Fibroblast of pulmonary artery (primary cell): ENCODE data around the gene FAM53A.
"Not testable (repeated sequence)": the region's sequence is repeated elsewhere in the genome, so short reads cannot be mapped to it uniquely, and the experiment has no call there.

Source experiments
- DNase-seq: peaks from one replicate; pipeline ENCODE4 v3.0.0-alpha.2; 2010; ENCODE audit warnings: low read depth
- H3K4me3 ChIP-seq: replicated peaks from 2 replicates; pipeline ENCODE4 v1.5.1; 2011; ENCODE audit warnings: low read depth, mild to moderate bottlenecking, control low read depth, low read length, moderate library complexity
- TF ChIP-seq, protein P1 (sequence below): IDR thresholded peaks from 2 replicates; pipeline ENCODE4 v1.5.1; 2011; ENCODE audit warnings: mild to moderate bottlenecking, control low read depth, low read length, inconsistent platforms; ENCODE audit errors: missing control alignments

The FAM53A gene

DNA sequence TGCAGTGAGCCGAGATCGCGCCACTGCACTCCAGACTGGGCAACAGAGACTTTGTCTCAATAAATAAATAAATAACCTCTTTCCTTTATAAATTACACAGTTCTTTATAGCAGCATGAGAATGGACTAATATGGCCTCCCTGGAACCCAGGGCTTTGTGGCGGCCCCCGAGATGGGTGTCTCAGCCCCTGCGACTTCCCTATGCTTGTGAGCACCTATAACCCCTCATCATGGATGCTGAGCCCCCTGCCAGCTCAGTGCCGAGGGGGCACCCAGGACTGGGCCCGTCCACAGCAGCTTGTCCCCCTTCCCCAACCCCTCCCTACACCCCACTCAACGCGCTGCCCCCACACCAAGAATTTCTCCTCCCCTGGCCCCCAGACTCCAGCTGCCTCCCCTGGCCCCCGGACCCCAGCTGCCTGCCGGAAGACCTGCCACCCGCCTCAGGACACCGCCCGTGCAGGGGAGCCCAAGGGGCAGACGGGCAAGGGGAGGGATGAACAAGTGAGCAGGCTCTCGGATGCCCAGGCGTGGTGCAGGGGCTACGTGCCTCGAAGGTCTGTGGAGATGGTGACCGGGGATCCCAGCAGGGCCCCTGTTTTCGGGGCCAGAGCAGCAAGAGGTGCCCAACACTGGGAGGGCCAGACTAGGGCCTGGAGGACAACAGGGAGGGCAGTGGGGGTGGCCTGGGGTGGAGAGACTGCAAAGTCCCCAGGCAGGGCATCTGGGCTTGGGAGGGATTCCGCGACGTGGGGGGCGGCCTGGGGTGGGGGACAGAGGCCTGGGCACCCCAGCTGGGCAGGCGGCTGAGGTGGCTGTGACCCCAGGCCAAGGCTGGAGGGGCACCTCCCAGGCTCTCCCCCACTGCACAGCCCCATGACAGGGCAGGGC, 74.0 kb downstream of the FAM53A start:
- H3K4me3 ChIP-seq = no peak overlapping the region
- TF ChIP-seq, protein P1, sequence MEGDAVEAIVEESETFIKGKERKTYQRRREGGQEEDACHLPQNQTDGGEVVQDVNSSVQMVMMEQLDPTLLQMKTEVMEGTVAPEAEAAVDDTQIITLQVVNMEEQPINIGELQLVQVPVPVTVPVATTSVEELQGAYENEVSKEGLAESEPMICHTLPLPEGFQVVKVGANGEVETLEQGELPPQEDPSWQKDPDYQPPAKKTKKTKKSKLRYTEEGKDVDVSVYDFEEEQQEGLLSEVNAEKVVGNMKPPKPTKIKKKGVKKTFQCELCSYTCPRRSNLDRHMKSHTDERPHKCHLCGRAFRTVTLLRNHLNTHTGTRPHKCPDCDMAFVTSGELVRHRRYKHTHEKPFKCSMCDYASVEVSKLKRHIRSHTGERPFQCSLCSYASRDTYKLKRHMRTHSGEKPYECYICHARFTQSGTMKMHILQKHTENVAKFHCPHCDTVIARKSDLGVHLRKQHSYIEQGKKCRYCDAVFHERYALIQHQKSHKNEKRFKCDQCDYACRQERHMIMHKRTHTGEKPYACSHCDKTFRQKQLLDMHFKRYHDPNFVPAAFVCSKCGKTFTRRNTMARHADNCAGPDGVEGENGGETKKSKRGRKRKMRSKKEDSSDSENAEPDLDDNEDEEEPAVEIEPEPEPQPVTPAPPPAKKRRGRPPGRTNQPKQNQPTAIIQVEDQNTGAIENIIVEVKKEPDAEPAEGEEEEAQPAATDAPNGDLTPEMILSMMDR = no peak
- DNase-seq = no peak

DNA sequence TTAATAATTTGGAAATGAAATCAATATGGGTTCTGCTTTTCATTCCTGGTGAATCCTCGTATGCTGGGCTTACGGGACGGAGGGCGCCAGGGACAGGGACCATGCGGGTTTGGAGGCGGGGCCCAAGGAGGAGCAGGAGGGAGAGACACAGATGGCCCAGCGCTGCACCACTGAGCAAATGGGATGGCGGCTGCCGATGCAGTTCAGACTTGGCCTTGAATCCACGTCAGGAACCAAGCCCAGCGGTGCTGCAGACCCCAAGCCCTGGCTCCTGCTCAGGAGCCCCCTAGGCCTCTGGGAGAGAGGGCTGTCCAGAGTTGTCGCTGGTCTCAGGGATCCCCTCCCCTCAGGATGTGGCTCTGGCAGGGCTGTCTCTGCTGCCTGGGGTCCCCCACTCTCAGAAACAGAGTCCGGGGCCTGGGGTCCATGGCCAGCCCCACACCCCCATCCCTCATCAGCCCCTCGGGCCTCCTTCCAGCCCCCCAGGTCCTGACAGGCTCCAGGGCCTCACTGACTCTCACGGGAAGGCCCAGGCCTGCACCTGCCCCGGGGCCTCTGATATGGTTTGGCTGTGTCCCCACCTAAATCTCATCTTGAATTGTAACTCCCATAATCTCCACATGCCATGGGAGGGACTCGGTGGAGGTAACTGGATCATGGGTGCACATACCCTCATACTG, 75.2 kb downstream of the FAM53A start:
- no peak overlapping the region for H3K4me3 ChIP-seq
- TF ChIP-seq, protein P1 = no peak
- no peak for DNase-seq

DNA sequence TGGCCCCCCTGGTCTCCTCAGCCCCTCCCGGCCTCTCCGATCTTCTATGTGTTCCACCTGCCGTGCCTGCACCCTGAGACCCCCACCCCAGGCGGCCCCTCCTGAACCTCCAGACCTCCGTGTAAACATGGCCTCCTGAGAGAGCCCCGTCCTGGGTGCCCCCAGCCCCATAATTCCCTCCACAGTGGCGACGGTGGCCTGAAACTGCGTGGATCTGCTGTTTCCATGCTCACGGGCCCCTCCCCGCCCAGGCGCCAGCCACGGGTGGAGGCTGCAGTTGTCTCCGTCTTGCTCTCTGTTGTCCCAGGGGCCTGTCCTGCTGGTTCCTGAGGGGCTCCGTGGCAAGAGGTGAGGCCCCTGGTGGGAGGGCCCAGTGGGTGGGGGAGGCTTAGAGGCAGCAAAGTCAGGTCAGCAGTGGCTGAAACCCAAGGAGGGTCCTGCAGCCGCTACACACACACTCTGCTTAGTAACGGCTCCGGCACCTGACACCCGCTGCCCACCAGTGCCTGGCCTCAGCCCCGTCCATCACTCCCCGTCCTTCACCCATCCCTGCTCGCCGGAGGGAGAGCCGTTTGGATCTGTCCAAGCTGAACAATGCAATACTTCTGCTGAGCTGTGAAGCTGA, 75.8 kb downstream of the FAM53A start:
- TF ChIP-seq, protein P1 = no peak
- H3K4me3 ChIP-seq = no peak overlapping the region
- DNase-seq = no peak

DNA sequence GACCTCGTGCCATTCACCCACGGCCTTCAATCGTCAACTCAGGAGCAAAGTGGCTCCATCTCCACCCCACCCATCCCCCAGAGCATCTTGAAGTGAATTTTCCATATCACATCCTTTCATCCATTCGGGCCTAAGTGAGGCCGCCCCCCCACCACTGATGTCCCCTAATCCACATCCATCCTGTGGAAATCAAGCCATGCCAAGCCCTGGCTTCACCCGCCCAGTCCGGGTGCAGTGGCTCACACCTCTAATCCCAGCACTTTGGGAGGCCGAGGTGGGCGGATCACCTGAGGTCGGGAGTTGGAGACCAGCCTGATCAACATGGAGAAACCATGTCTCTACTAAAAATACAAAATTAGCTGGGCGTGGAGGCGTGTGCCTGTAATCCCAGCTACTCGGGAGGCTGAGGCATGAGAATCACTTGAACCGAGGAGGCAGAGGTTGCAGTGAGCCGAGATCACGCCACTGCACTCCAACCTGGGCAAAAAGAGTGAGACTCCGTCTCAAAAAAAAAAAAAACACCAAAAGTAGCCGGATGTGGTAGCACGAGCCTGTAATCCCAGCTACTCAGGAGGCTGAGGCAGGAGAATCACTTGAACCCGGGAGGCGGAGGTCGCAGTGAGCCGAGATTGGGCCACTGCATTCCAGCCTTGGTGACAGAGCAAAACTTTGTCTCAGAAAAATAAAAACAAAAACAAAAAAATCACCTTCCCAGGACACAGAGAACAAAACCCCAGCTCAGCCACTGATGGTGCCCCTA, 76.5 kb downstream of the FAM53A start:
- not testable (repeated sequence) for H3K4me3 ChIP-seq, DNase-seq

DNA sequence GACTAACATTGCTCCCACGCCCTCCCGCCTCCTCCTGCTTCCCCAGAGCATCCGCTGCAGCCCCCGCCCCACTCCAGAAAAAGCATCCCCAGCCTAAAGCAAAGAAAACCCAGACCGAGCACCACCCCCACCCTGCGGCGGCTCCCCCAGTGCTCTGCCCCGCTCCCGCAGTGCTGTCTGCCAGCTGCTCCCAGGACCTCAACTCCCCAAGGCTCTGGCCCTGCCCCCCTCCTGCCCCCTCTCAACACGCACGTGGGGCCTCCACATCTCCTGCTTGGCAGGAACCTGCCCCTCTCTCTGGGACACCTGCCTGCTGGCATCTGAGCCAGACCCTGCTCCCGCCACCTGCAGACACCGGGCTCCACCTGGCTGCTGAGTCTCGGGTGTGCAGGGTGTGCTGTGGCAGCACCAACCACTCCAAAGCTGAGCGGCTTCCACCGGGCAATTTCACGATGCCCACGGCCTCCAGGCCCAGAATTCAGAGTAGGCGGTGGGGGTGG, 79.4 kb downstream of the FAM53A start:
- no peak overlapping the region for H3K4me3 ChIP-seq
- DNase-seq = no peak

DNA sequence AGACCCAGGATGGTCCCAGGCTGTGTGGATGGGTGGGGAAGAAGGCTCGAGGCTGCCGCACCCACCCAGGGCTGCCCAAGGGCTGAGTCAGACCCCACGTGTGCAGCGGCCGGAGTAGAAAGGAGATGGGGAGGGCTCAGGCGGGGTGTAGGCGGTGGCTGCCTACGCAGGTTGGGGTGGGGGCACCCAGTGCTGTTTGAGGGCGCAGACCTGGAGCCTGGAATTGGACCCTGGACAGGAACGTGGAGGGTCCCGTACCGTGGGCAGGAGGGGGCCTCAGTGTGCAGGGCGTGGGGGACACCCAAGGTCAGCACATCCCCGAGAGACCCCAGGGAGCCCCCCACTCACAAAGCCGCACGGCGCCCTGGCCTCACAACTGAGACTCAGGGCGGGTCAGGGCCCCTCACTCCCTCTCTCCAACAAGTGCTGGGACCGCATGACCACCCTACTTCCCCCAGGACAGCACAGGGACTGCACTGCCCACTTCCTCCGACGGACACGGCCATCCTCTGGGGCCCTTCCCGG, 79.9 kb downstream of the FAM53A start:
- TF ChIP-seq, protein P1 = no peak
- DNase-seq = no peak
- no peak overlapping the region for H3K4me3 ChIP-seq

More for the DNA sequence above, 79.4 kb downstream of the FAM53A start:
- TF ChIP-seq, protein P1 = no peak
